Psoas muscle (tissue), 8 donors: ENCODE measurements around the gene APOL4. TPM values are rescaled to one million over a fixed set of nuclear protein-coding genes. Genes with fewer than 3 reads are reported as not detected.
"Not testable (repeated sequence)": the region's sequence is repeated elsewhere in the genome, so short reads cannot be mapped to it uniquely, and the experiment has no call there.

ENCODE experiments used
- ATAC-seq, 4 donors: fragments of 200-7000 bp; cut with Tn5 transposase; one replicate each; pipeline ENCODE4 v1.9.1; 2020; ENCODE audit warnings: moderate library complexity in 3 of 4, mild to moderate bottlenecking in 2 of 4
- DNase-seq, 2 donors: peaks; one replicate each; pipeline ENCODE4 v3.0.0-alpha.2; 2020
- H3K27ac ChIP-seq: fragments of 200-600 bp; one replicate; pipeline ENCODE4 v1.8.0; 2022
- H3K27me3 ChIP-seq, 3 donors: fragments of 200-600 bp in 1 of 3; one replicate each; pipeline versions ENCODE4 v1.6.1 to v1.8.0; 2013 to 2022; ENCODE audit warnings: low read length in 2 of 3, mild to moderate bottlenecking in 2 of 3, moderate library complexity in 1 of 3; ENCODE audit not compliant: insufficient read depth in 3 of 3
- H3K36me3 ChIP-seq, 2 donors: fragments of 200-600 bp in 1 of 2; one replicate each; pipeline versions ENCODE4 v1.6.1 to v1.8.0; 2013 to 2022; ENCODE audit warnings: low read depth in 1 of 2, mild to moderate bottlenecking in 1 of 2, moderate library complexity in 1 of 2; ENCODE audit not compliant: insufficient read depth in 1 of 2
- H3K4me1 ChIP-seq: fragments of 200-600 bp; one replicate; pipeline ENCODE4 v1.8.0; 2022
- H3K4me3 ChIP-seq: fragments of 200-600 bp; one replicate; pipeline ENCODE4 v1.8.0; 2022; ENCODE audit warnings: mild to moderate bottlenecking
- H3K9me3 ChIP-seq: fragments of 200-600 bp; one replicate; pipeline ENCODE4 v1.8.0; 2022
- WGBS, 3 donors: extraction: QIAGEN DNeasy Blood & Tissue Kit; methylation state at CpG; one replicate each; pipeline versions ENCODE4 v1.1.6 to v1.1.7; 2013; 5-methylcytosine and 5-hydroxymethylcytosine counted together
- intact Hi-C, 2 donors: fragments of 100-400 bp; cut with DNase I; formaldehyde crosslinking; loops; one replicate each; pipeline versions ENCODE4 v1.11.0 to v1.14.2; 2022
- polyA plus RNA-seq, 3 donors: library from polyadenylated mRNA; stranded (reverse); fragments of 200-250 nt; gene quantifications; one replicate each; pipeline ENCODE4 v1.2.3, GENCODE V29; 2013
- total RNA-seq, 4 donors: library from RNA; stranded (reverse); fragmentation: NEBNext Ultra II Directional in 2 of 4; extraction: Animal tissue kit (Norgen Biotek cat#: 25700) in 2 of 4; gene quantifications; one replicate each; pipeline versions ENCODE4 v1.2.1 to v1.2.4, GENCODE V29; 2021 to 2023
- TF ChIP-seq, protein P1 (sequence below): fragments of 200-600 bp; IDR thresholded peaks from one replicate; pipeline ENCODE4 v1.8.0; 2022; ENCODE audit warnings: antibody characterized with exemption
- donor health status: healthy with polysubstance abuse.
- donor health status: DM: no; HTN: no; CAD: no; lungs with moderate emphysema.
- donor health status: Bipolar disorder and iron deficiency.
- donor health status: healthy.
- donor health status: DM: yes; HTN: yes; CAD: no.
- donor health status: DM: no; HTN: no; CAD: no.
- donor health status: DM: no; HTN: no; CAD: no.
- donor health status: DM: yes; HTN: yes; CAD: no.

The APOL4 gene
- total and polyA plus RNA-seq, 7 donors: 0.86 to 6.8 (median 1.6) TPM

GRCh38 chr22:36208914-36209313 lies 7.3 kb upstream of the APOL4 start:
- Histone ChIP-seq H3K27me3 (no peaks in the 10 kb centered on the region), H3K36me3 (no peaks in the 10 kb centered on the region), H3K27ac (no peak overlapping the region), H3K4me1 (no peaks in the 10 kb centered on the region), H3K9me3 (no peaks in the 10 kb centered on the region), H3K4me3 (no peak overlapping the region)
- WGBS, 3 donors: 26 to 65% (median 38%) methylated on average over 1 of the region's 1 CpG
- intact Hi-C loops: no loop called here
- peak in 2 of 4 donors; percentile 71 to 94 for ATAC-seq
- DNase-seq: no peak
- TF ChIP-seq, protein P1, sequence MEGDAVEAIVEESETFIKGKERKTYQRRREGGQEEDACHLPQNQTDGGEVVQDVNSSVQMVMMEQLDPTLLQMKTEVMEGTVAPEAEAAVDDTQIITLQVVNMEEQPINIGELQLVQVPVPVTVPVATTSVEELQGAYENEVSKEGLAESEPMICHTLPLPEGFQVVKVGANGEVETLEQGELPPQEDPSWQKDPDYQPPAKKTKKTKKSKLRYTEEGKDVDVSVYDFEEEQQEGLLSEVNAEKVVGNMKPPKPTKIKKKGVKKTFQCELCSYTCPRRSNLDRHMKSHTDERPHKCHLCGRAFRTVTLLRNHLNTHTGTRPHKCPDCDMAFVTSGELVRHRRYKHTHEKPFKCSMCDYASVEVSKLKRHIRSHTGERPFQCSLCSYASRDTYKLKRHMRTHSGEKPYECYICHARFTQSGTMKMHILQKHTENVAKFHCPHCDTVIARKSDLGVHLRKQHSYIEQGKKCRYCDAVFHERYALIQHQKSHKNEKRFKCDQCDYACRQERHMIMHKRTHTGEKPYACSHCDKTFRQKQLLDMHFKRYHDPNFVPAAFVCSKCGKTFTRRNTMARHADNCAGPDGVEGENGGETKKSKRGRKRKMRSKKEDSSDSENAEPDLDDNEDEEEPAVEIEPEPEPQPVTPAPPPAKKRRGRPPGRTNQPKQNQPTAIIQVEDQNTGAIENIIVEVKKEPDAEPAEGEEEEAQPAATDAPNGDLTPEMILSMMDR: no peak

- H3K9me3 ChIP-seq: no peaks in the 10 kb centered on the region
- intact Hi-C loops: no loop called here
- no peaks in the 10 kb centered on the region for H3K4me1 ChIP-seq
- H3K27me3 ChIP-seq: no peaks in the 10 kb centered on the region
- TF ChIP-seq, protein P1: no peak
- no peak overlapping the region for H3K27ac ChIP-seq
- no peaks in the 10 kb centered on the region for H3K36me3 ChIP-seq
- ATAC-seq: peak in 1 of 4 donors; percentile 27
- H3K4me3 ChIP-seq: no peak overlapping the region
- WGBS, 3 donors: 9 to 30% (median 17%) methylated on average over 1 of the region's 1 CpG
- no peak for DNase-seq
These were observed 6.7 kb upstream of the APOL4 start for GRCh38 chr22:36208162-36208765.

GRCh38 chr22:36206255-36206654 lies 4.6 kb upstream of the APOL4 start:
- 95 to 100% (median 96%) methylated on average over 1 of the region's 1 CpG for WGBS, 3 donors
- TF ChIP-seq, protein P1: no peak
- Histone ChIP-seq H3K27ac (no peak overlapping the region), H3K4me3 (no peak overlapping the region), H3K9me3 (no peaks in the 10 kb centered on the region), H3K27me3 (no peaks in the 10 kb centered on the region), H3K36me3 (no peaks in the 10 kb centered on the region), H3K4me1 (no peaks in the 10 kb centered on the region)
- DNase-seq (no peak), ATAC-seq (no peak)
- intact Hi-C loops: no loop called here

- H3K27me3 ChIP-seq, H3K27ac ChIP-seq, intact Hi-C loops, H3K4me3 ChIP-seq, H3K4me1 ChIP-seq, H3K36me3 ChIP-seq, ATAC-seq, H3K9me3 ChIP-seq, DNase-seq: not testable (repeated sequence)
- 62 to 82% (median 75%) methylated on average over 3 to 5 of the region's 5 CpGs for WGBS, 3 donors
These were observed 4.0 kb upstream of the APOL4 start for GRCh38 chr22:36205573-36205972.

GRCh38 chr22:36204632-36205015 lies 3.0 kb upstream of the APOL4 start:
- H3K36me3 ChIP-seq: no peaks in the 10 kb centered on the region
- no peaks in the 10 kb centered on the region for H3K9me3 ChIP-seq
- H3K27me3 ChIP-seq: no peaks in the 10 kb centered on the region
- no peak for DNase-seq
- H3K4me1 ChIP-seq: no peaks in the 10 kb centered on the region
- no peak for ATAC-seq
- intact Hi-C loops: no loop called here
- H3K27ac ChIP-seq: no peak overlapping the region
- TF ChIP-seq, protein P1: no peak
- 72 to 74% (median 73%) methylated on average over 6 of the region's 6 CpGs for WGBS, 3 donors
- no peak overlapping the region for H3K4me3 ChIP-seq
